Astrocyte (in vitro differentiated cells and primary cell): ENCODE results near the gene NELFA. TPM values are rescaled to one million over a fixed set of nuclear protein-coding genes. Genes with fewer than 3 reads are reported as not detected.

Source experiments
- DNase-seq: peaks from one replicate; pipeline ENCODE4 v3.0.0-alpha.2; 2010; ENCODE audit warnings: low read depth
- FAIRE-seq: peaks from 2 replicates; lab custom pipeline; 2011; peaks lifted over from hg19 to GRCh38; lab: Jason Lieb, UNC
- H2AFZ ChIP-seq: 2 replicates; pipeline ENCODE4 v1.6.0; 2012; ENCODE audit warnings: low read depth, low read length, inconsistent platforms
- H3K27ac ChIP-seq: 2 replicates; pipeline ENCODE4 v1.5.1; 2011; ENCODE audit warnings: low read depth, low read length, inconsistent platforms
- H3K27me3 ChIP-seq: 2 replicates; pipeline ENCODE4 v1.6.0; 2011; ENCODE audit warnings: low read length, inconsistent platforms; ENCODE audit not compliant: insufficient read depth
- H3K36me3 ChIP-seq: 2 replicates; pipeline ENCODE4 v1.5.1; 2011; ENCODE audit warnings: low read length, inconsistent platforms; ENCODE audit not compliant: insufficient read depth
- H3K4me1 ChIP-seq: 2 replicates; pipeline ENCODE4 v1.5.1; 2011; ENCODE audit warnings: low read length, inconsistent platforms; ENCODE audit not compliant: insufficient read depth
- H3K4me2 ChIP-seq: 2 replicates; pipeline ENCODE4 v1.6.0; 2012; ENCODE audit warnings: low read length, inconsistent platforms
- H3K4me3 ChIP-seq: 2 replicates; pipeline ENCODE4 v1.5.1; 2011; ENCODE audit warnings: low read depth, mild to moderate bottlenecking, low read length, inconsistent platforms; ENCODE audit not compliant: insufficient read depth
- H3K79me2 ChIP-seq: 2 replicates; pipeline ENCODE4 v1.6.0; 2012; ENCODE audit warnings: mild to moderate bottlenecking, low read length, inconsistent platforms; ENCODE audit not compliant: insufficient read depth
- H3K9ac ChIP-seq: 2 replicates; pipeline ENCODE4 v1.6.0; 2012; ENCODE audit warnings: mild to moderate bottlenecking, low read length, inconsistent platforms
- H3K9me3 ChIP-seq: 2 replicates; pipeline ENCODE4 v1.5.1; 2012; ENCODE audit warnings: low read depth, mild to moderate bottlenecking, low read length, inconsistent platforms; ENCODE audit not compliant: insufficient read depth
- H4K20me1 ChIP-seq: 2 replicates; pipeline ENCODE4 v1.6.0; 2012; ENCODE audit warnings: low read length, inconsistent platforms; ENCODE audit not compliant: insufficient read depth
- H3K27ac Mint-ChIP-seq: one replicate; pipeline ENCODE4 v1.8.0; 2021; ENCODE audit warnings: mild to moderate bottlenecking, mixed read lengths; ENCODE audit not compliant: unreplicated experiment
- H3K27me3 Mint-ChIP-seq: one replicate; pipeline ENCODE4 v1.8.0; 2021; ENCODE audit warnings: low read depth, mixed read lengths; ENCODE audit not compliant: unreplicated experiment
- H3K36me3 Mint-ChIP-seq: one replicate; pipeline ENCODE4 v1.8.0; 2021; ENCODE audit warnings: low read depth, mixed read lengths; ENCODE audit not compliant: unreplicated experiment
- H3K4me1 Mint-ChIP-seq: one replicate; pipeline ENCODE4 v1.8.0; 2021; ENCODE audit warnings: low read depth, mixed read lengths; ENCODE audit not compliant: unreplicated experiment
- H3K4me3 Mint-ChIP-seq: one replicate; pipeline ENCODE4 v1.8.0; 2021; ENCODE audit warnings: mild to moderate bottlenecking, moderate library complexity, mixed read lengths; ENCODE audit not compliant: unreplicated experiment
- H3K9me3 Mint-ChIP-seq: one replicate; pipeline ENCODE4 v1.8.0; 2021; ENCODE audit warnings: mild to moderate bottlenecking, mixed read lengths; ENCODE audit not compliant: unreplicated experiment
- CTCF ChIP-seq: IDR thresholded peaks from 2 replicates; pipeline ENCODE4 v1.5.1; 2011; ENCODE audit warnings: low read depth, mild to moderate bottlenecking, inconsistent platforms, low read length, moderate library complexity; ENCODE audit not compliant: insufficient read depth
- EZH2 ChIP-seq: IDR thresholded peaks from 2 replicates; pipeline ENCODE4 v1.6.1; 2012; ENCODE audit warnings: mild to moderate bottlenecking, low read length, inconsistent platforms; ENCODE audit not compliant: insufficient read depth
- total RNA-seq: library from RNA; stranded (reverse); gene quantifications from 2 replicates; pipeline ENCODE4 v1.2.1, GENCODE V29; 2021

The NELFA gene
- total RNA-seq, 1 donor from 2014 or later = 24.5 TPM

- H3K4me1 Mint-ChIP-seq = no peaks in the 10 kb centered on the region
- peaks cover 4% of the 10 kb centered on the region for H3K79me2 ChIP-seq
- H3K36me3 ChIP-seq = peaks cover 29% of the 10 kb centered on the region
- no peak overlapping the region for H3K4me2 ChIP-seq
- H3K9me3 ChIP-seq = no peaks in the 10 kb centered on the region
- H3K36me3 Mint-ChIP-seq = peaks cover 5% of the 10 kb centered on the region
- peaks cover 14% of the 10 kb centered on the region for H4K20me1 ChIP-seq
- no peaks in the 10 kb centered on the region for H3K27me3 Mint-ChIP-seq
- H3K9ac ChIP-seq = no peak overlapping the region
- peak overlapping the region; percentile 2 for H3K27ac Mint-ChIP-seq
- H3K27ac ChIP-seq = no peak overlapping the region
- DNase-seq (no peak), FAIRE-seq (no peak)
- H3K27me3 ChIP-seq = no peaks in the 10 kb centered on the region
- no peak for TF ChIP-seq CTCF
- TF ChIP-seq EZH2 = no peak
- H3K4me3 Mint-ChIP-seq = no peak overlapping the region
- H3K4me3 ChIP-seq = no peak overlapping the region
- no peak overlapping the region for H2AFZ ChIP-seq
- no peaks in the 10 kb centered on the region for H3K4me1 ChIP-seq
- no peaks in the 10 kb centered on the region for H3K9me3 Mint-ChIP-seq
Measured at GRCh38 chr4:1981251-1982058, 27.3 kb downstream of the NELFA start.

GRCh38 chr4:1980561-1981041 is 28.2 kb downstream of the NELFA start:
- Mint-ChIP-seq H3K4me1 (no peaks in the 10 kb centered on the region), H3K36me3 (peaks cover 11% of the 10 kb centered on the region), H3K27me3 (no peaks in the 10 kb centered on the region), H3K4me3 (no peak overlapping the region), H3K9me3 (no peaks in the 10 kb centered on the region), H3K27ac (no peak overlapping the region)
- H3K27ac ChIP-seq = no peak overlapping the region
- peaks cover 29% of the 10 kb centered on the region for H3K36me3 ChIP-seq
- FAIRE-seq = no peak
- H2AFZ ChIP-seq = no peak overlapping the region
- DNase-seq = no peak
- no peak overlapping the region for H3K4me2 ChIP-seq
- H3K9me3 ChIP-seq = no peaks in the 10 kb centered on the region
- H3K9ac ChIP-seq = no peak overlapping the region
- no peaks in the 10 kb centered on the region for H3K4me1 ChIP-seq
- peaks cover 14% of the 10 kb centered on the region for H4K20me1 ChIP-seq
- H3K4me3 ChIP-seq = no peak overlapping the region
- no peak for TF ChIP-seq CTCF
- TF ChIP-seq EZH2 = no peak
- H3K79me2 ChIP-seq = peaks cover 4% of the 10 kb centered on the region
- no peaks in the 10 kb centered on the region for H3K27me3 ChIP-seq
